GM18870 (cell line): ENCODE data around the gene DIABLO.
"Not testable (repeated sequence)": the region's sequence is repeated elsewhere in the genome, so short reads cannot be mapped to it uniquely, and the experiment has no call there.

ENCODE experiments used
- ATAC-seq: cut with Tn5 transposase; IDR thresholded peaks from one replicate; pipeline ENCODE4 v1.9.1; 2021; ENCODE audit warnings: moderate library complexity; ENCODE audit not compliant: unreplicated experiment

Gene DIABLO

GRCh38 chr12:122190842-122191668, 34.8 kb downstream of the DIABLO start:
- ATAC-seq: no peak

DNA sequence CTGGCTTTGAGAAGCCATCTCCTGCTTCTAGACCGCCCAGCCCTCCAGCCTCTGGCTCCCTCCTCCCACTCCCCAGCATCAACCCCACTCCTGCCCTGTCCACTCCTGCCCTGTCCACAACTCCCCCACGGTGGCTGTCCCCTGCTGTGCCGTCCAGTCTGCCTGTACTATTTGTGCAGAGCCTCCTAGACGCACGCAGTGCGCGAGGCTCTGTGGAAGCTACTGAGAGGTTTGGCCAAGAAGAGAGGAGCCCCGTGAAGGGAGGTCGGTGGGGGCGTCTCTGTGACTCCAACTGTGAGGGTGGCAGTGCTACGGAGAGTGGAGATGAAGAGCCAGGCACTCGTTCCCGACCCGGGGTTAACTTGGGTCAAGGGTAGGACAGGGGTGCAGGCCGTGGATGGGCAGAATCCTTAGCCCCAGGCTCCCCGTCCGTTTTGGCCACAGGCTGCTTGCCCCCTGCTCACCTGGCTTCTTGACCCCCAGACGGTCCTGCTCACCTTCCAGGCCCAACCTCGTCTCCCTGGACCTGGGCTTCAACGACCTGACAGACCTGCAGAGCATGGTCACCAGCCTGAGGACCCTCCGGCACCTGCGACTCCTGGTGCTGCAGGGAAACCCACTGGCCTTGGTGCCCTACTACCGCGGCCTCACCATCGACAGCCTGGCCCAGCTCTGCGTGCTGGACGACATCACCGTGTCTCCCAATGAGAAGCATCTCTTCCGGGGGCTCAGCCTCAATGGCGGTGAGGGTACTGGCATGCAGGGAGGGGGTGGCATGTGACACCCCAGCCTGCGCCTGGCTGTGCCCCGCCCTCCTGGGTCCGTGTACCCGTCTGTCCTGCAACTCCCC, 36.0 kb downstream of the DIABLO start:
- ATAC-seq: no peak

DNA sequence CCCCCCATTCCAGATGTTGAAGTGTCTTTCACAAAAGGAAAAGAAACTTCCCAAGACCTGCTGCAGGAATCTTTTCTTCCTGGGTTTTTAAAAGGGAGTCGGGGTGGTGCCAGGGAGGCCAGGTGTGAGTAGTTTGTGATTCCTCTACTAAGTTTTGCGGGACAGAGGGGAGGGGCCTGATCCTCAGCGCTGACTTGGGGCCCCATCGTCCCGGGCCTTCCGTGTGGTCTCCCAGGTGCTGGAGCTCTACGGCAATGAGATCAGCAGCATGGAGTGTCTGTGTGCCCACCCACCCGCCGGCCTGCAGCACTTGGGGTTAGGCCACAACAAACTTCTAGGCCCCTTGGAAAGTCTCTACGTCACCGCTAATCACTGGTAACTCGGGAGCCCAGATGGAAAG, 38.4 kb downstream of the DIABLO start:
- ATAC-seq: no peak

- ATAC-seq: no peak
Observed at GRCh38 chr12:122185494-122186082, 40.3 kb downstream of the DIABLO start.

DNA sequence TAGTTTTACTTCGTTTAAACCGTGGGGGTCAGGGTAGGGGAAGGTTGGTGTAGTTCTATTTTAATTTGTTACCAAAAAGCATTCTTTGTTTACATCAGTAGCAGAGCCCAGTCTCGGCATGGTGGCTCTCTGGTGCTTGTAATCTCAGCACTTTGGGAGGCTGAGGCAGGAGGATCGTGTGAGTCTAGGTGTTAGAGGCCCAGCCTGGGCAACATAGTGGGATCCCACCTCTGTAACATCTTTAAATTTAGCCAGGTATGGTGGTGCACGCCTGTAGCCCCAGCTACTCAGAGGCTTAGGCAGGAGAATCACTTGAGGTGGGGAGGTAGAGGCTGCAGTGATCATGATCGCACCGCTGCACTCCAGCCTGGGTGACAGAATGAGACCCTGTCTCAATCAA, 40.8 kb downstream of the DIABLO start:
- ATAC-seq: no peak

GRCh38 chr12:122184517-122184916, 41.3 kb downstream of the DIABLO start:
- ATAC-seq: no peak

- ATAC-seq: no peak
Observed at GRCh38 chr12:122183588-122183940, 42.3 kb downstream of the DIABLO start.

DNA sequence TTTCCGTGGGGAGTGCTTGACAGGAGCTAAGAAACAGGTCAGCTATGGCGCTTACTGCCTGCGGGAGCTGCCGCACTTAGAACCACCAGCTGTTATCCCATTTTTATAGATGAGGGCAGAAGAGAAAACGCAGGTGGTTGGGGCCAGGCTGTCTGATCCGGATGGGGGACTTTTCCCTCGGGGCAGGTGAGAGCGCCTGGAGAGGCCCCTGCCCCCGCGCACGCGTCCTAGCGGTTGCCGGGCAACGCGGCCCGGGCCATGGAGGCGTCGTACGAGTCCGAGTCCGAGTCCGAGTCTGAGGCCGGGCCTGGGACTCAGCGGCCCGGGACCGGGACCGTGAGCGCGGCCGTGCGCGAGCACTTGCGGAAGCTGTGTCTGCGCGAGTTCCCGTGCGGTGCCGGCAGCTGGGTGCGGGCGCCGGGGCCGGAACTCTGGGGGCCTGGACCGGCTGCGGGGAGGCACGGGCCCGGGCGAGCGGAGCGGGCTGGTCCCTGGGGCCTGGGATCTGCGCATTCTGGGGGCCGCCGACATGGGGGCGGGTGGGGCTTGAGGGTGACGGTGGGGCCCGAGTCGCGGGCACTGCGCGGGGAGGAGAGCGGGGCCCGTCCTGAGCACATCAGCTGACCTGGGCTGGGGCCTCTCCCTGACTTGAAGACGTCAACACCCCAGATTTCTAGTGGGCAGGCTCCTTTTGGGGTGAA, 42.8 kb downstream of the DIABLO start, which contains the start of gene LRRC43:
LRRC43 (plus strand) TSS at position 237 of the 701 bp plus-strand sequence; CDS start at position 259, 22 bp downstream.
- no peak for ATAC-seq

GRCh38 chr12:122176473-122176872, 49.4 kb downstream of the DIABLO start:
- ATAC-seq: not testable (repeated sequence)

DNA sequence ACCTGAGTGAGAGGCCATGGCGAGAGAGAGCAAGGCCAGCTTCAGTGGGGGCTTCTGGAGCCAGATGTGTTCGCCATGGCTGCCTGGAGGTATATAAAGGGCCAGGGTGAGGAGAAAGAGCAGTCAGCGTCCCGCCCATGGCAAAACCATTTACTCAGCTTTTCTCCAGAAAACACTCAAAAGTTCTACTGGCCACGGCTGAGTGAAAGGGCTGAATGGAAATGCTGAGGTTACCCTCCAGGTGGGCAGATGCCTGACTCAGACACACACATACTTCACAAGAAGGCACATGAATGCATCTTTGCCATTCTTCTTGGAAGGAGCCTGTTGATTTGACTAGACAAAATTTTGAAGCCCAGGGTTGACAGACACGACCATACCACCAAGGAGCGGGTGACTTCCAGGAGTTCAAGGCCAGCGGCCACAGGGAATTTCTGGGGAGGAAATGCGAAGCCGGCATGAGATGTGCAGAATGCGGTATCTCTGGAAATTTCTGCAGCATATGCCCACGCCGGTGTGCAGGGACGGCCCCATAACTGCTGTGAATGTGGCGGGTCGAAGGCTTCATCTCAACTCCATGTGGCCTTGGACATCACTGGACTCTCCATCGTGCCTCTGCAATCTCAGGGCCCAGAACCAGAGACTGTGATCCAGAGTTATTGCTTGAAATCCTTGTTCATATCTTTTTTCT, 51.6 kb downstream of the DIABLO start, which contains the start of gene IL31:
IL31 (minus strand) TSS at position 67 of the 691 bp plus-strand sequence; CDS start at position 18, 49 bp downstream.
- ATAC-seq: no peak

DNA sequence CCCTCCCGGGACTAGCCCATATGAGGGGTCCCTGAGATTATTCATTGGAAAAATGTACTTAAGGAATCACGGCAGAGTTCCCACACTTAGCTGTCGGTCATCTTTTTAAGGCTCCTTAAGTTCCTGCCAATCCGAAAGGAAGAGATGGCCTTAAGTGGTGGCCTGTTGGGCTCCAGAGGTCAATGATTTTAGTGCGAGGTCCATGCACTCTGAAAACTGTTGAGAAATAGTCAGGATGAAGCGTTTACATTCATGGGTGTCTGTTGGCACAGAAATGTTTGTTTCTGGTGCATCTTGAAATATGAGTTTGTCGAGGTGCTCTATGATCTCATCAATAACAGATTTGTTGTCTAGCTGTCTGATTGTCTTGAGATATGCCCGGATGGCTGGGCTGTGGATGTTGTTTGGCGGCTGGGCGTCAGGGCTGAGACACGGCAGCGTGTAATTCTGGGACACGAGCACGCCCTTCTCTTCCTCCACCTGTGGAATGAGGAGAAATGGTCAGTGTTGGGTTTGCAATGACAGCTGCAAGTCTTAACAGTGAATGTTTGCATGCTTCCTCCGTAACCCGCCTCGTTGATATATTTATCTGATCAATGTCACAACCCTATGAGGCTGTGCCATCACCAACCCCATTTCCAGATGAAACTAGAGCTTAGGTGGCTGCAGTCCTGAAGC, 53.5 kb downstream of the DIABLO start:
- no peak for ATAC-seq

- ATAC-seq: no peak
Observed at GRCh38 chr12:122171399-122171798, 54.5 kb downstream of the DIABLO start.

DNA sequence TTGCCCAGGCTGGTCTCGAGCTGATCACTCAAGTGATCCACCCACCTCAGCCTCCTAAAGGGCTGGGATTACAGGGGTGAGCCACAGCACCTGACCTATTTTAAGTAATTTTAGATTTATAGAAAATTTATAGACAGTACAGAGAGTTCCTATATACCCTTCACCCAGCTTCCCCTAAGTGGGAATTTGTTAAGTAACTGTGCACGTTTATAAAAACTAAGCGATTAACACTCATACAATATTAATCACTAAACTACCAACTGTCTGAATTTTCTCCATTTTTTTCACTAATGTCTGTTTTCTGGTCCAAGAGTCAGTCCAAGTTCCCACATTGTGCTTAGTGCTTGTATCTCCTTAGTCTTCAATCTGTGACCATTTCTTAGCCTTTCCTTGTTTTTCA, 57.4 kb downstream of the DIABLO start:
- ATAC-seq: no peak

DNA sequence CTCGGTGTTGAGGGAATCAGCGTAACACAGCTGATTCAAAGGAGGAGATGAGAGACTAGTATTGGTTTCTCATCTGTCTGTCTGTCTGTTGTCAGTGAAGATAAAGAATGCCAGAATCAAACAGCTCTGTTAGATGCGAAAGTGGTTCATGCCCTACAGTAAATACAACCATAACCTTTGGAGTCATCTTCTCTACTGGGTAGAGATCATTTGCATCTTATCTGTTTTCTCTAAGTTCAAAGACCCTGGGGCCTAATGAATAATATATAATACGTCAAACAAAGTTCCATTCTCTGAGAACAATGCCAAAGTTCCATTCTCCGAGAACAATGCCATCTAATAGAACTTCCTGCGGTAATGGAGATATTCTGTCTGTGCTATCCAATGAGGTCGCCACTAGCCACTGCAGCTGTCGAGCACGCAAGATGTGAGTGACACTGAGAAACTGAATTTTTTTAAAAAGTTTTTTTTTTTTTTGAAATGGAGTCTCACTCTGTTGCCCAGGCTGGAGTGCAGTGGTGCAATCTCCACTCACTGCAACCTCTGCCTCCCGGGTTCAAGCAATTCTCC, 58.4 kb downstream of the DIABLO start:
- no peak for ATAC-seq

DNA sequence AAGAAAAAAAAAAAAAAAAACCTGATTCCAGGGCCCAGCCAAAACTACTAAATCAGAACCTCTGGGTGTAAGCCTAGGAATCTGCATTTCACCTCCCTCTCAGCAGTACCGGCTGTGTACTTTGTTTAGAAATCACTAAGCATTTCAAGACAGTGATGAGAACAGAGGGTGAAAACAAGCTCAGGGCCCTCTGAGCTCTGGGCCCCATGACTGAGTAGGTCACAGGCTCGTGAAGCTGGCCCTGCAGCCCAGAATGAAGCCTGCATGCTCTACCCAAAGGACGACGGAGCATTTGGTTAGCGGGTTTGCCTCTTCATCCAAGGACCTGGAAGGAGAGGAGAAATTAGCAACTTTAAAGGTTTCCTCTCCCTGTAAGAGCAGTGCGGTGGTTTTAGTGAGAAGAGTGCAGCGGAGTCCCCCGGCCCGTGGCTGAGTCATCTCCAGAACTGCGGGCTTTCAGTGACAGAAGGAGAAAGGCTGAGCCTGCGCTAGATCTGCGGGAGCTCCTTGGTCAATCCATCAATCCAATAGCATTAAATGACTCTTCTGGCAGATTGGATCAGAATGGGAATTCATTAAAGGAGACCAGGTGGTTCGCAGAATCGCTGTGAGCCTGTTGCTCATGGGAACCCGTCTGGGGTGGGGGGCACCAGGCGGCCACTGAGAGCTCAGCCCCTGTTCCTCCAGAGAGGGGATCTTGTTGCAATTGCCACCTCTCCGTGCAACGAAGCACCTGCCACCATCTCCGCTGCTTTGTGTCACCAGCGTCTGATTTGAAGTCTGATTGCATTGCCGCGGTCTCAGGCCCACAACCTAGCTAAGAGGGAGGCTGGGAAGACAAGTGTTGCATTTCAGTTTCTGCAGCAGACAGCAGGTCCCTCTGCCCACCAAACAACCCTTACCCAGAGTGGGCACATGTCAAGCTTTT, 59.2 kb downstream of the DIABLO start:
- no peak for ATAC-seq

- ATAC-seq: no peak
Observed at GRCh38 chr12:122162976-122163375, 62.9 kb downstream of the DIABLO start.

DNA sequence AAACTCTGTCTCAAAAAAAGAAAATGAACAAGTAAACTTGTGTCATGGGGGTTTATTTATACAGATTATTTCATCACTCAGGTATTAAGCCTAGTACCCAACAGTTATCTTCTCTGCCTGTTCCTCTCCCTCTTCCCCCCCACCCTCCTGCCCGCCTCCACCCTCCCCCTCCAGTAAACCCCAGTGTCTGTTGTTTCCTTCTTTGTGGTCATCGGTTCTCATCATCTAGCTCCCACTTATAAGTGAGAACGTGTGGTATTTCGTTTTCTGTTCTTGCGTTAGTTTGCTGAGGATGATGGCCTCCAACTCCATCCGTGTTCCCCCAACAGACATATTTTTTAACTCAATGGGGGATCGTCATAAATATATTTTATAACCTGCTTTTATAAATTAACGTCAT, 64.2 kb downstream of the DIABLO start:
- ATAC-seq: no peak

DNA sequence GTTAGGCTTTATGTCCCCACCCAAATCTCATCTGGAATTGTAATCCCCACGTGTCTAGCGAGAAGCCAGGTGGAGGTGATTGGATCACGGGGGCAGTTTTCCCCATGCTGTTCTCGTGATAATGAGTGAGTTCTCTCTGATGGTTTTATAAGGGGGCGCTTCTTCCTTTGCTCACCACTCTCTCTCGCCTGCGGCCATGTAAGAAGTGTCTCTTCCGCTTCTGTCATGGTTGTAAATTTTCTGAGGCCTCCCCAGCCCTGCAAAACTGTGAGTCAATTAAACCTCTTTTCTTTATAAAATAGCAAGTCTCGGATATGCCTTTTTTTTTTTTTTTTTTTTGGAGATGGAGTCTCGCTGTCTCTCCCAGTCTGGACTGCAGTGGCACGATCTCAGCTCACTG, 65.1 kb downstream of the DIABLO start:
- ATAC-seq: no peak
